Measurements from ENCODE around the gene CTNNBIP1. TPM values are rescaled to one million over a fixed set of nuclear protein-coding genes. Genes with fewer than 3 reads are reported as not detected.

CTNNBIP1 gene
- total and polyA plus RNA-seq, 9 of the 15 experiments (the other 6 are each of a cell fraction or from before 2014, with no cell fraction given), result 0.65 to 29.2 (median 14.7) TPM

GRCh38 chr1:9912264-9912936, 2.3 kb upstream of the CTNNBIP1 start:
- in situ Hi-C loops (cut with MboI), result no loop called here
- WGBS (ENCODE audit: insufficient coverage, low coverage, missing lambda C conversion rate), result 72% methylated on average over 12 of the region's 12 CpGs
- 0 out of 2 replicates have a peak, but pooled peaks have one; percentile 23 for TF ChIP-seq ZNF165 (CRISPR knock-in tag; IDR thresholded peaks at IDR 0.05; ENCODE audit: borderline replicate concordance)
- TF ChIP-seq ZNF707 (CRISPR knock-in tag; conservative IDR thresholded peaks at IDR 0.05), result no peak
- peak; percentile 52 for TF ChIP-seq ZFX (CRISPR knock-in tag; IDR thresholded peaks at IDR 0.05)
- no peak for TF ChIP-seq NFE2L1 (tag; IDR thresholded peaks at IDR 0.05; ENCODE audit: borderline replicate concordance, low read depth)
- no peak for TF ChIP-seq MBD2 (IDR thresholded peaks at IDR 0.05; ENCODE audit: borderline replicate concordance, low read depth)
- TF ChIP-seq FOSL1 (tag; conservative IDR thresholded peaks at IDR 0.05), result no peak
- TF ChIP-seq FOXK2 (conservative IDR thresholded peaks at IDR 0.05 in 1 of 2, IDR thresholded peaks at IDR 0.05 in 1 of 2; ENCODE audit: low read depth in 2 of 2), result no peak
- TF ChIP-seq FOXP4 (CRISPR knock-in tag; IDR thresholded peaks at IDR 0.05; ENCODE audit: borderline replicate concordance), result no peak
- 0 out of 2 replicates have a peak, but pooled peaks have one; percentile 15 for TF ChIP-seq PYGO2 (tag; IDR thresholded peaks at IDR 0.05)
- no peak for TF ChIP-seq RFX1 (IDR thresholded peaks at IDR 0.05)
- TF ChIP-seq ZBTB34 (CRISPR knock-in tag; IDR thresholded peaks at IDR 0.05), result no peak
- no peak for TF ChIP-seq KAT8 (IDR thresholded peaks at IDR 0.05; ENCODE audit: low read depth)
- no peak for TF ChIP-seq ARID1B (IDR thresholded peaks at IDR 0.05)
- no peak for TF ChIP-seq CXXC5 (CRISPR knock-in tag; IDR thresholded peaks at IDR 0.05)
- TF ChIP-seq IRF2 (CRISPR knock-in tag; IDR thresholded peaks at IDR 0.05), result no peak

More at GRCh38 chr1:9912264-9912936, 2.3 kb upstream of the CTNNBIP1 start:
- peaks cover 12% of the 10 kb centered on the region for H3K79me2 ChIP-seq (ENCODE audit: control insufficient read depth, insufficient read depth, low read length)
- peaks cover 25 to 33% of the 10 kb centered on the region in 2 experiments for H3K4me1 ChIP-seq (replicated peaks in 1 of 2; ENCODE audit: control insufficient read depth in 2 of 2, insufficient read depth in 2 of 2, low read length in 2 of 2)
- H3K27ac ChIP-seq (ENCODE audit: extremely low read depth, low read depth, low read length), result peak overlapping the region; percentile 24
- intact Hi-C loops (cut with micrococcal nuclease), result no loop called here
- H3K36me3 ChIP-seq (ENCODE audit: control insufficient read depth, insufficient read depth, low read length), result no peaks in the 10 kb centered on the region
- peak overlapping the region; percentile 1 to 75; a peak in 1 of 4 replicates for H3K9ac ChIP-seq (ENCODE audit: insufficient read depth in 1 of 2, low read depth in 2 of 2, low read length in 2 of 2)
- CTCF ChIA-PET (ENCODE audit: low intra/inter-chr PET ratio), result no interaction called here
- POLR2A ChIA-PET, result interaction anchor here (1.0 kb wide), 1 partner anchor 10 kb away, joined by 3 read pairs; no protein-coding TSS in a partner anchor
- H3K27me3 ChIP-seq (ENCODE audit: control insufficient read depth in 2 of 2, insufficient read depth in 2 of 2, low read length in 2 of 2), result no peaks in the 10 kb centered on the region
- no peaks in the 10 kb centered on the region for H3K9me3 ChIP-seq (replicated peaks; ENCODE audit: control insufficient read depth, insufficient read depth, low read depth, low read length)
- H3K4me3 ChIP-seq, result no peak overlapping the region
- ATAC-seq, result no peak
- BruUV-seq (replicated peaks), result no TSS peak
- H3K4me2 ChIP-seq (ENCODE audit: insufficient read depth, low read length), result 0 out of 2 replicates have a peak overlapping the region, but pooled peaks have one; percentile 2
- peak in 1 of 4 experiments; percentile 18 for DNase-seq (ENCODE audit: extremely low read depth in 1 of 4, low spot score in 3 of 4)
- peak; percentile 51 for FAIRE-seq
- peak overlapping the region; percentile 55 for H2AFZ ChIP-seq (ENCODE audit: low read depth, low read length)
- no peaks in the 10 kb centered on the region for H4K20me1 ChIP-seq (replicated peaks; ENCODE audit: control insufficient read depth, insufficient read depth, low read length)
- H3K9me1 ChIP-seq (ENCODE audit: control insufficient read depth, insufficient read depth, low read length), result no peaks in the 10 kb centered on the region
